Cardiac septum (tissue), 1 donor: Measurements from ENCODE around the gene DEFB108B. TPM values are rescaled to one million over a fixed set of nuclear protein-coding genes. Genes with fewer than 3 reads are reported as not detected.
A peak's percentile ranks its signal among the peaks of the same experiment; 100 is the strongest.
"Not testable (repeated sequence)": the region's sequence is repeated elsewhere in the genome, so short reads cannot be mapped to it uniquely, and the experiment has no call there.

ENCODE experiments used
- DNase-seq: peaks from one replicate; pipeline ENCODE4 v3.0.0-alpha.2; 2020; ENCODE audit warnings: low spot score
- intact Hi-C: fragments of 100-400 bp; cut with DNase I; formaldehyde crosslinking; loops from one replicate; pipeline ENCODE4 v1.14.0; 2022
- total RNA-seq: library from RNA; stranded (reverse); fragmentation: NEBNext Ultra II Directional; extraction: Animal tissue kit (Norgen Biotek cat#: 25700); gene quantifications from one replicate; pipeline ENCODE4 v1.2.1, GENCODE V29; 2021
- donor health status: DM: no; HTN: no; CAD: no.

DEFB108B gene
- total RNA-seq, 1 donor from 2014 or later: not detected

DNA sequence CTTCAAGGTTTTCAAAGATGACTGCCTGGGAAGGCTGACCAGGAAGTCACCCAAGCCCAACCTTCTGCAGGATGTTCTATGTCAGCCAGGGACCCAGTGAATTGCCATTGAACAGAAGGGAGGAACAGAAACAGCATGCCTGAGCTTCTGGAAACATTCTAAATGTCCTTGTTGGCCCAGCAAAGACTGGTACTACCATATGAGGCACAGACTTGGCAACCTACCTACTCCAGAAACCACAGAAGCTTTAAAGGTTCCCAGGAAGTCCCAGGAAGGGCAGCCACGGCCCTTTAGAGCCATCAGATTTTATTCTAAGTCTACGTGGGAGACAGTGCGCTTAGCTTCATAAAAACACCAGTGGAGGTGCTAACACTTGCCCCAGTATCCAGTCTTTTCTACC, 20.5 kb upstream of the DEFB108B start:
- intact Hi-C loops, DNase-seq: not testable (repeated sequence)

DNA sequence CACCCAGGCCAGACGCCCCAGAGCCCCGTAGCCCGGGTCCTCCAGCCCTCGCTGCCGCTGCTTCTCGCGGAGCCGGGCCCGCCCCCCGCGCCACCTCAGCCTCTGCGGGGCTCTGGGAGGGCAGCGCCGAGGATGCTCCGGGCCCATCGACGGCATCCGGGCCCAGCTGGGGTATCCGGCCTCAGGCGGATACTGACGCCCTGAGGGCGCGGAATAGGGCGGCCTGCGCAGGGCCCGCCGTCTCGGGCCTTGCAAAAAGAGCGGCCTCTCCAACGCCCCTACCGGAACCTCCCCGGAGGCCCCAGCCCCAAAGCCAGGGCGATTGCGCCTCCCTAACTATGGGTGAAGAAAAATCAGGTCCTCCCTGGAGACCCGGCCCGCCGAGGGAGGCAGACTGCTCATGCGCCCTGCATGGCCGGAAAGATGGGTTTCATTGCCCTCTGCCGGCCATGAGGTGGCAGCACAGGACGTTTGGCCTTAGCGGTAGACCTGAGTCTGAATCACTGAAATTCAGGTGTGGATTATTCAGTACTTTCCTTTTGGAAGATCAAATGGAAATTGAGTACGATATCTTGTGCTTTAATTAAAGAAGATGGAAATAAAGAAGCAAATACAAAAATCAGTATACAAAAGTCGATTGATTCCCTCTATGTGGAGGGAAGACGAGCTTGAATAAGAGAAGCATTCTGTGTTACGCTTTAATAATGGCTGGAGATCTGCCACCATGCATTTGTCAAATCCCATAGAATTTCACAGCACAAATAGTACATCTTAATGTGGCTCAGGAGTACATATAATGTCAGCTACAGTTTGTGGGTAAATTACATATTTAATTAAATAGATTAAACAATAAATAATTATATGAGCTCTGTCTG, 19.3 kb upstream of the DEFB108B start:
- peak; percentile 91 for DNase-seq
- intact Hi-C loops: not testable (repeated sequence)

DNA sequence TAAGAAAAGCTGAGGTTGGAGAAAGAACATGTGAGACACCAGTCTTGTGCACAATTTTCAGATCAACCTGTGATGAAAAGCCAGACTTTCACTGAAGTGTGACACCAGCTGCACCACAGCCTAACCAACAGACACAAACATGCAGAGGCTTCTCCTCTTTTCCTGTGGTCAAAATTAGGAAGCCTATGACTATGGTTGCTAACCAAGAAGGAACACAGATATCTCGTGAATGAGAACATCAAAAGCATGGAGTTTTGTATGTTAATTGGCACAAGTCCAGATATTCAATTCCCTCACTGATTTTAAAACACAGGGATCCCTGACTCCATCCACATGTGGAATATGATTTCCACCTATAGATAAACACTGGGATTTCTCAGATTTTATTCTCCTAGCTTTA, 11.5 kb upstream of the DEFB108B start:
- DNase-seq, intact Hi-C loops: not testable (repeated sequence)

DNA sequence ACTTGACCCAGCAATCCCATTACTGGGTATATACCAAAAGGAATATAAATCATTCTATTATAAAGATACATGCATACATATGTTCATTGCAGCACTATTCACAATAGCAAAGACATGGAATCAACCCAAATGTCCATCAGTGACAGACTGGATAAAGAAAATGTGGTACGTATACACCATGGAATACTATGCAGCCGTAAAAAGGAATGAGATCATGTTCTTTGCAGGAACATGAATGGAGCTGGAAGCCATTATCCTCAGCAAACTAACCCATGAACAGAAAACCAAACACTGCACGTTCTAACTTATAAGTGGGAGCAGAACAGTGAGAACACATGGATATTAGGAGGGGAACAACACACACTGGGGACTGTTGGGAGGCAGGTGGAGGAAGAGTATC, 3.8 kb upstream of the DEFB108B start:
- intact Hi-C loops, DNase-seq: not testable (repeated sequence)

DNA sequence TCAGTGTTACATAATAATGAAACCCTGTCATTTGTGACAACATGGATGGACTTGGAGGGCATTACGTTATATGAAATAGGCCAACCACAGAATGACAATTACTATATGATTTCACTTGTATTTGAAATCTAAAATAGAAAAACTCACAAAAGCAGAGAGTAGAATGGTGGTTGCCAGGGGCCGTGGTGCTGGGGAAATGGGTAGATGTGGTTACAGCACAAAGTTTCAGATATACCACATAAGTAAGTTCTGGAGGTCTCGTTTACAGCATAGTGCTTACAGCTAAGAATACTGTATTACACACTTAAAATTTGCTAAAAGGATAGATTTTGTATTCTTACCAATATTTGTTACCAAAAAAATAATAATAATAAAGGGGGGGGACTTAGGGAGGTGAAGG, 3.3 kb upstream of the DEFB108B start:
- intact Hi-C loops, DNase-seq: not testable (repeated sequence)

DNA sequence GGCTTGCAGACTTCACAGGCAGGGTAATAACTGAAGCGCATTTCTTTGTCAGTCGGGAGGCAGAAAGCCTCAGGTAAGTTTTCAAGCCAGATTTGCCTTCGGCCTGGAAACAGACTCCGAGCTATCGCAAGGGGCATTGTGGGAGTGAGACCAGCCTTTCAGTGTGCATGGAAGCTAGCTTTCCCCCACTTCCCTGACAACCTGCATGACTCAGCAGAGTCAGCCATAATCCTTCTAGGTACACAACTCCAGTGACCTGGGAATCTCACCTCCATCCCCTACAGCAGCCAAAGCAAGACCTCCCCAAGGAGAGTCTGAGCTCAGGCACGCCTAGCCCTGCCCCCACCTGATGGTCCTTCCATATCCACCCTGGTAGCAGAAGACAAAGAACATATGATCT, 9.7 kb downstream of the DEFB108B start:
- intact Hi-C loops, DNase-seq: not testable (repeated sequence)

DNA sequence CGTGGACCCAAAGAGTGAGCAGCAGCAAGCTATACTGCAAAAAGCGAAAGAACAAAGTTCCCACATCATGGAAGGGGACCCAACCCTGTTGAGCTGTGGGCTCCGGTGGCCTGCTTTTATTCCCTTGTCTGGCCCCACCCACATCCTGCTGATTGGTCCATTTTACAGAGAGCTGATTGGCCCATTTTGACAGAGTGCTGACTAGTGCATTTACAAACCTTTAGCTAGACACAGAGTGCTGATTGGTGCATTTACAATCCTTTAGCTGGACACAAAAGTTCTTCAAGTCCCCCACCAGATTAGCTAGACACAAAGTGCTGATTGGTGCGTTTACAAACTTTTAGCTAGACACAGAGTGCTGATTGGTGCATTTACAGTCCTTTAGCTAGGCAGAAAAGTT, 10.4 kb downstream of the DEFB108B start:
- DNase-seq, intact Hi-C loops: not testable (repeated sequence)

DNA sequence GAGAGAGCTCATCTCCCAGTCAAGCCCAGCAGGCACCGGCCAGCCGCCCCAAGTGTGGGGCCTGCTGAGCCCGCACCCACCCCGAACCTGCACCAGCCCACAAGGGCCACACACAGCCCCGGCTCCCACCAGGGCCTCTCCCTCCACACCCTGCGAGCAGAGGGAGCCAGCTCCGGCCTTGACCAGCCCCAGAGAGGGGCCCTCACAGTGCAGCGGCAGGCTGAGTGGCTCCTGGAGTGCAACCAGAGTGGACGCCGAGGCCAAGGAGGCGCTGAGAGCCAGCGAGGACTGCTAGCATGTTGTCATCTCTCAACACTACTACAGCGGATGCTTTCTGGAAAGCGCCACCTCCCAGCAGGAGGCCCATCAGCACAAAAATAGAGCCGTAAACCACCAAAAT, 10.9 kb downstream of the DEFB108B start:
- no peak for DNase-seq
- intact Hi-C loops: no loop called here

DNA sequence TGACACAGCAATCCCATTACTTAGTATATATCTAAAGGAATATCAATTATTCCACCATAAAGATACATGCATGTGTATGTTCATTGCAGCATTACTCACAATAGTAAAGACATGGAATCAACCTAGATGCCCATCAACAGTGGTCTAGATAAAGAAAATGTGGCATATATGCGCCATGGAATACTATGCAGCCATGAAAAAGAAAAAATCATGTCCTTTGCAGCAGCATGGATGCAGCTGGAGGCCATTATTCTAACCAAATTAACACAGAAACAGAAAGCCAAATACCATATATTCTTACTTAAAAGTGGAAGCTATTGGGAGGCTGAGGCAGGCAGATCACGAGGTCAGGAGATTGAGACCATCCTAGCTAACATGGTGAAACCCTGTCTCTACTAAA, 20.9 kb downstream of the DEFB108B start:
- DNase-seq, intact Hi-C loops: not testable (repeated sequence)

DNA sequence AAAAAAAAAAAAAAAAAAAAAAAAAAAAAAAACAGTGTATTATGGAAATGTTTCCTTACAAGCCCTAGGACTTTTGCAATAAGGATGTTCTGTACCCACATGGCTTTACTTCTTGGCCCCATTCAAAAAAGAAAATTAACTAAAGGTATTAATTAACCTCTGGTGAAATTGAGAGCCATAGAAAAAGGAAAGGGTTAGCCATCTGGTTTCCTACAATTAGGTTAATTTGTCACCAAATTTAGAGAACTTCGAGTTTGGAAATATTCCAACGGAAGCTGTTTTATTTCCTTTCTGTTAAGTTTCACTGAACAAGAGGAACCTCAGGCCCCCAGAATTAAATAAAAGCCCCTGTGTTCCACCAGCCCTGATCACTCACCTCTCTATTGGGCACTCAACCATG, 22.9 kb downstream of the DEFB108B start:
- intact Hi-C loops, DNase-seq: not testable (repeated sequence)

DNA sequence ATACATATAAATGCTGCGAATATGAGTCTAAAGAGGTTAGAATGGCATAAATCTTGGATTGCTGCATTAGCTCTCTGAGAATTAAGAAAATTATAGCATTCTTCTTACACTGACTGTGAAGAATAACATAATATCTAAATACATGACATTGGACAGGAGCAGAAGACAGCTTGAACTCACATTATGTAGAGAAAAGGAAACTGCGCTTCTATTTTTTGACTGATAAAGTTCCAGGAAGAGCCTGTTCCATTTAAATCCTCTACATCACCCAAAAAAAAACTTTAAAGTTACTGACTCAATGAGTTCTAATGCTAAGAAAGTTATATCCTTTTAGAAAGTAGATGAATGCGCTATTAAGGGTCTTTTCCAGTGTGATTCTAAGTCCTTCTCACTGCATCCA, 27.8 kb downstream of the DEFB108B start:
- DNase-seq, intact Hi-C loops: not testable (repeated sequence)

DNA sequence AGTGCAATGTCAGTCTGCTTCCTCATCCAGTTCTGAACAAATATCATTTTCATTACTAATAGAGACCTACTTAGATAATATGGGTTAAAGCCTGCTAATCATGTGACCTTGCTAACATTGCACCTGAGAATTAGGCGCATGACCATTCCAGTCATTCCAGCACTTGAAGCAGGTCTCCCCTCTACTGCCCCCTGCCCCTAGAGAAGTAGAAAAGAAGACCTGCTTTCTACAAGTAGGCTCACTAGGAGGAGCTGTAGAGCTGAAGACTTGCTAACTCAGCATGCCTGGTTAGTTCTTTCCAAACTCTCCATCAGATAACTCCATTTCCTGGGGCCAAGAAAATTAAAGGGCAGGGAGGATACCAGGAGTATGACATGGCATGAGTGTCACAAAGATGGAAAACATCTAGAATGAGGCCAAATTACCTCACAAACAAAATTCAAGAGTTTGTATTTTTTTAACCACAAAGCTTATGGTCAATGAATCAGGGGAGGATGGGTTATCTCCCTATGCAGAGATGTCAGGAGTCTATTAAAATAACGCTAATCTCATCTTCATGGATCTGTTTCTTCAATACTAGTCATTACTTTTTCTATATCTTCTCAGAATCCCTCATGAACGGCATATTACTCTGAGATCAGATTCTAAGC, 31.1 kb downstream of the DEFB108B start:
- DNase-seq, intact Hi-C loops: not testable (repeated sequence)

DNA sequence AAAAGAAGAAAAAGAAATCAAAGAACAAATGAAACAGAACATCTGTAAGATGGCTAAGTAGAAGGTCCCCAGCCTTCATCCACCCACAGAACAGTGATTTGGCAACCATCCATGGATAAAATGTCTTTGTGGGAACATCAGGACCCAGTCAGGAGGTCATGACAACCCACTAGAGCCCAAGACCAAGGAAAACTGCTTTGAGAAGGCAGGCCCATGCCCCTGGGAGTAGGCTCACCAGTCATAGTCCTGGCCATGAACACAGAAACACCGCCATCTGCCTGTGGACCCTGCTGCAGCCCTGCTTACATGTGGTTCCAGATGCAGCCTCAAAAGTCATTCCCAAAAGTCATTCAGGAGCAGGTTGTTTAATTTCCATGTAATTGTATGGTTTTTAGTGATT, 34.2 kb downstream of the DEFB108B start:
- intact Hi-C loops, DNase-seq: not testable (repeated sequence)

DNA sequence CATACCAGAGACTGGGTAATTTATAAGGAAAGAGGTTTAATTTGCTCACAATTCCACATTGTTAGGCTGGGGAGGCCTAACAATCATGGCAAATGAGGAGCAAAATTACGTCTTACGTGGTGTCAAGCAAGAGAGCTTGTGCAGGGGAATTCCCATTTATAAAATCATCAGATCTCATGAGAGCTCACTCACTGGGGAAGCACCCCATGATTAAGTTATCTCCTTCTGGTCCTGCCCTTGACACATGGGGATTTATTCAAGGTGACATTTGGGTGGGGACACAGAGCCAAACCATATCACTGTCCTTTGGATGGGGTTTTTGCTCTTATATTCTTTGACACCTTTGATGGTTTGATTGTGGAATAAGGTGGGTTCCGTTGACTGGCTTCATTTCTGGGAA, 36.9 kb downstream of the DEFB108B start:
- intact Hi-C loops, DNase-seq: not testable (repeated sequence)

DNA sequence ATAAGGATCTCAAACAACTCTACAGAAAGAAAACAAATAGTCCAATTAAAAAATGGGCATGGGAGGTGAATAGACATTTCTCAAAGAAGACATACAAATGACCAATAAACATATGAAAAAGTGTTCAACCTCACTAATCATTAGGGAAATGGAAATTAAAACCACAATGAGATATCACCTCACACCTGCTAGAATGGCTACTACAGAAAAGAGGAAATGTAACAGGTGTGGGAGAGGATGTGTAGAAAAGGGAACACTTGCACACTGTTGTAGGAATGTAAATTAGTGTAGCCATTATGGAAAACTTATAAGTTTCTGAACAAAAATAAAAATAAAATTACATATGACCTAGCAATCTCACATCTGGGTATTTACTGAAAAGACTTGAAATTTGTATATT, 37.7 kb downstream of the DEFB108B start:
- DNase-seq, intact Hi-C loops: not testable (repeated sequence)

DNA sequence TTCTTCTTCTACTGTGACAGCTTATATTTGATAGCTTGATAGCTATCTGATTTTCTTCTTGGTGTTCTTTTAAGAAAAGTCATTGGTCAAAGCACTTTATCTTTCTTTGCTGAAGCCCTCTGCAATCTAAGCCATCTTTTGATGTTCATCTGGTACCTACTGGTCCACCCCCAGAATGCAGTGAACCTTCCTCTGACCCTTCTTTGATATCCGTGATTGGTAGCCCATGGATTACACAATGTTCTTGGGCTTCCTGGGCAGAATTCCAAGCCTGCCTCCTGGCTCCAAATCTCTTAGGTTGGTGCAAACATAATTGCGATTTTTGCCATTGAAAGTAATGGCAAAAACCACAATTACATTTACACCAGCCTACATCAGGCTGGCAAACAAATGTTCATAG, 43.3 kb downstream of the DEFB108B start:
- DNase-seq, intact Hi-C loops: not testable (repeated sequence)

DNA sequence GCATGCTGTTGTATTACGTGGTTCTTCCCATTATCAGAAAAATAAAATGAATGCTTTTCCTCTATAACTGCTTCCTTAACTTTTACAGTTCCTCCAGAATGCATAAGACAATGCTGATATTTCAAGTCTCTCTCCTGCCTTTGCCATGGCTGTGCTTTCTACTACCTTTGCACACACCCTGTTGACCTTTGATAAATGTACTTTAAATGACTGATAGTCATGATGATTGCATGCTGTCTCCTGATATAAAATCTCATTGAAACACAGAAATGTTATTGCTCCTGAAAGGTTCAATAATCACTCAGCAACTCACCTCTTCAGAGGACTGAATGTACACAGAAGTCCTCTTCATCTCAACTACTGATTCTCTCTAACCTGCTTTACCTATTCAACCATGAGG, 45.1 kb downstream of the DEFB108B start, which contains the start of gene DEFB131B:
TSS of gene DEFB131B (plus strand) at position 395 of the 400 bp plus-strand sequence. CDS start at position 395, 0 bp downstream.
- DNase-seq, intact Hi-C loops: not testable (repeated sequence)

DNA sequence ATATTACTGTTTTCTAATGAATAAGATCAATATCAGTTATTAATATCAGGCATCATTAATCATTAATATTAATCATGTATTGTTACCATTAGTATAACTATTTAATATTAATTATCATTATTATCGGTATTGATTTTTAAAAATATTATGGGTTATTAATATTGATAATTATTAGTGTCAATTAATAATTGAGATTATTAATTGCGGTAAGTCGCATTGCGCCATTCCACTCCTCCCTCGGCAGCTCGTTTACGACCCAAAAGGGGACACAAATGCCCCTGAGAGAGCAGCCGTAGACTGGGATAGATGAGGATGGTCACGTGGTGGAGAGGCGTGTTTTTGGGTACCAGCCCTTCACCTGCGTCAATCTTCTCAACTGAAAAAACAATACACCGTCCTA, 52.8 kb downstream of the DEFB108B start:
- intact Hi-C loops, DNase-seq: not testable (repeated sequence)
